ENCODE data around the gene NAALADL2.

DNA sequence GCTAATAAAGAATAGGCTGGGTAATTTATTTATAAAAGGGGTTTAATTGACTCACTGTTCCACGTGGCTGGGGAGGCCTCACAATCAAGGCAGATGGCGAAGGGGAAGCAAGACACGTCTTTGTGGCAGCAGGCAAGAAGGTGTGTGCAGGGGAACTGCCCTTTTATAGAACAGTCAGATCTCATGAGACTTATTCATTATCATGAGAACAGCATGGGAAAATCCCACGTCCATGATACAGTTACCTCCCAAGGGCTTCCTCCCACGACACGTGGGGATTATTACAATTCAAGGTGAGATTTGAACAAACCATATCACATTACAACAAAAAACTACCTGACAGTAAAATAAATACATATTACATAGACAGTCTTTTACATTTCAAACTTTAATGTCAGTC is 414.9 kb downstream of the NAALADL2 start:
- TF ChIP-seq CTCF (IDR thresholded peaks at IDR 0.05) (no peak), POLR2AphosphoS5 (IDR thresholded peaks at IDR 0.05; ENCODE audit: low read depth, low read length) (no peak), REST (IDR thresholded peaks at IDR 0.05; ENCODE audit: insufficient read depth in 1 of 2, low read depth in 2 of 2, low read length in 1 of 2) (no peak)
